Endometrium (tissue), 2 donors: ENCODE results near the gene EDEM2.
"Not testable (repeated sequence)": the region's sequence is repeated elsewhere in the genome, so short reads cannot be mapped to it uniquely, and the experiment has no call there.

ENCODE experiments used
- FAIRE-seq: peaks from 2 replicates; lab custom pipeline; 2012; peaks lifted over from hg19 to GRCh38; lab: Jason Lieb, UNC
- donor health status: control.
- donor health status: control.

Gene EDEM2

GRCh38 chr20:35168701-35169409 lies 21.7 kb upstream of the EDEM2 start:
- FAIRE-seq, result not testable (repeated sequence)

- no peak for FAIRE-seq
These were observed 20.7 kb upstream of the EDEM2 start for GRCh38 chr20:35167787-35168186.

DNA sequence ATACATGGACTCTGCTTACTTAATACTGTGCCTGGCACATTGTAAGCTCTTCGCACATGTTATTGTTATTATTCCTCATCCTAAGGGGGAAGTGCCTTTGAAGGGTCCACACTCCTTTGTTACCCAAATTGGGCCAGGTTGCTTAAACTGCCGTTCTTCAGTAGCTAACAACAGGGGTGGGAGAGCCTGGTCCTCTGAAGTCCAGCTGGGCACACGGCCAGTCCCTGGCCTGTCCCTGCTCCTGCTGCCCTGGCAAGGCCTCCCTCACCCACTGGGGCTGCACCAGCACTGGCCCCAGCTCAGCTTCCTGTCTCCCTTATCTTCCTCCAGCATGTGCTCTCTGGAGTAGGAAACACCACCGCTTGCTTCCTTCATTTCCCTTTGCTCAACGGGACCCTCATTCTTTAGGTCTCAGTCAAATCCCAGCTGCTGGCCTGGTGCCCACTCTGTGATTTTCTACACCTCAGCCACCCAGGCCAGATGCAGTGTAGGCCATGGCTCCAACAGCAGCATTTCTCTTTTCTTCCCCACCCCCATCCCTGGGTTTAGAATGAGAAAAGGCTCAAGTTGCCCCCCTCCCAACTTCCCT lies 19.2 kb upstream of the EDEM2 start:
- no peak for FAIRE-seq

GRCh38 chr20:35165221-35166185 lies 18.4 kb upstream of the EDEM2 start:
- no peak for FAIRE-seq

DNA sequence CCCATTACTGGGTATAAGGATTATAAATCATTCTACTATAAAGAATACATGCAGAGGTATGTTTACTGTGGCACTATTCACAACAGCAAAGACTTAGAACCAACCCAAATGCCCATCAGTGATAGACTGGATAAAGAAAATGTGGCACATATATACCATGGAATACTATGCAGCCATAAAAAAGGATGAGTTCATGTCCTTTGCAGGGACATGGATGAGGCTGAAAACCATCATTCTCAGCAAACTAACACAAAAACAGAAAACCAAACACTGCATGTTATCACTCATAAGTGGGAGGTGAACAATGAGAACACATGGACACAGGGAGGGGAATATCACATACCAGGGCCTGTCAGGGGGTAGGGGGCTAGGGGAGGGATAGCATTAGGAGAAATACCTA lies 17.4 kb upstream of the EDEM2 start:
- FAIRE-seq, result not testable (repeated sequence)

- not testable (repeated sequence) for FAIRE-seq
These were observed 13.2 kb upstream of the EDEM2 start for GRCh38 chr20:35160341-35160740.

DNA sequence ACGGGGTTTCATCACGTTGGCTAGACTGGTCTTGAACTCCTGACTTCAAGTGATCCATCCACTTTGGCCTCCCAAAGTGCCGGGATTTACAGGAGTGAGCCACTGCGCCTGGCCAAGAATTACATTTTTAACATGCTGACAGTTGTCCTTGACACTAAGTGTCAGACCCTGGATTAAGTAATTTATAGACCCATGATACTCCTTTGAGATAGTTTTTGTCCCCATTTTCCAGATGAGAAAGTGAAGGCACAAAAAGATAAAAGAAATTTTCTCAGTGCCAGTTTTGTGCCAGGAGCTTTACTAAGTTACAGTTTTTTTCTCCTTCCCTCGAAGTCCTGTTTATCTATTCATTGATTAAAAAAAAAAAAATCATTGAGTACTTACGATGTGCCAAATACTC lies 9.8 kb upstream of the EDEM2 start:
- no peak for FAIRE-seq

DNA sequence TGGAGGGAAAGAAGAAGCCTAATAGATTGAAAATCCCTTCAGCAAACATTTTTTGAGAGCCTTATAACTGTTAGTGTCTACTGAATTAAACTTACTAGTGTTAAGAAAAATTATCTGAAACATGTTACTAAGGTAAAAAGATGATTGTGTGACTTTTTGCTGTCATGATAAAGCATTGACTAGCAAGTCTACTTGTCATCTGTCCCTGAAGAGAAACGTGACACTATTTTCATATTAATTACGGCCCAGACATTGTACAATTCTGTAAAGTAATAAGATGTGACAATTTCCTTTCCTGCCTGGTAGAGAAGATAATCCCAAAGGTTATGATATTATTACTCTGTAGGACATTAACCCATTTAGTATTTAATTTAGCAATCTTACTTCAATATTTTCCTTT lies 8.8 kb upstream of the EDEM2 start:
- no peak for FAIRE-seq

DNA sequence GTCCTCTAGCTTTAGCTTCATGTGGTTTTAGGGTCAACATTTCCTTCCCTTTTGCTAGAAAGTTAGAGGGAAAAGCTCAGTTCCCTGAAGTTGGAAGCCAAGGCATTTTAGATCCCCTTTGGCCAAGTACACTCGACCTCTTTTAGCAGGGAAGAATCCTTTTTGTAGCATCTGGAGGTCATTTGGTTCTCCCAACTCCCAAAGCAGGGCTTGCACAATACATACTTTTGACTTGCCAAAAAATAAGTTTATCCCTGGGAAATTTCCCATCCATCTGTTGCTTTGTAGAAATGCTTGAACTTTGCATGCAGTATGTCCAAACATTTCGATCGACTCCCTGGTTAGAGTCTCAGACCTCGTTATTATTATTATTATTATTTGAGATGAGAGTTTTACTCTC lies 4.6 kb upstream of the EDEM2 start:
- no peak for FAIRE-seq

- FAIRE-seq, result no peak
These were observed 3.9 kb upstream of the EDEM2 start for GRCh38 chr20:35150846-35151579.

DNA sequence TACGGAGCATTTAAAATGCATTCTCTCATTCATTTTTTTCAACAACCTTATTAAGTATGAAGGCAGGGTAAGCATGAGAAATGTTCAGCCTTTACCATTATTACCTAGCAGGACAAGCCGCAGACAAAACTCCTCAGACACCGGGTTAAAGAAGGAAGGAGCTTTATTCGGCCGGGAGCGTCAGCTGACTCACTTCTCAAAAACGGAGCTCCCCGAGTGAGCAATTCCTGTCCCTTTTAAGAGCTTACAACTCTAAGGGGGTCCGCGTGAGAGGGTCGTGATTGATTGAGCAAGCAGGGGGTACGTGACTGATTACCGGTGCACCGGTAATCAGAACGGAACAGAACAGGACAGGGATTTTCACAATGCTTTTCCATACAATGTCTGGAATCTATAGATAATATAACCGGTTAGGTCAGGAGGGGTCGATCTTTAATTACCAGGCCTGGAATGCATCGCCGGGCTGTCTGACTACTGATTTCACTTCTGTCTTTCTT lies 487 bp upstream of the EDEM2 start:
- FAIRE-seq, result not testable (repeated sequence)

GRCh38 chr20:35146299-35146919 lies 727 bp downstream of the EDEM2 start:
- FAIRE-seq, result no peak

DNA sequence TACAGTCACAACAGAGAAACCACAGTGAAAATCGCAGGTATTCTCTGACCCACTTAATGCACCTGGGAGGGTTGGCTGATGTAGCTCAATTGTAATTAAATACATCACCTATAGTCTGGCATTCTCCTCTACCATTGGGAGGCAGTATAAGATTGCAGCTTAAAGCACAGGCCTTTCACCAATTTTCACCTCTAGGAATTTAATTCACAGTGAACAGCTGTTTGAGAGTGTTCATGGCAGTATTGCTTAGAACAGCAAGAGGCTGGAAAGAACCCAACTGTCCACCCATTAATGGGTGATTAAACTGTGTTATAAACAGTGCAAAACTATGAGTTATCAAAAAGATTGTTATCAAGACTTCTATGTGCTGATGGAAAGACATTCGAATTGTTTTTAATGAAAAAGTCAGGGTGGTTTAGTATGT lies 2.0 kb downstream of the EDEM2 start:
- FAIRE-seq, result no peak

DNA sequence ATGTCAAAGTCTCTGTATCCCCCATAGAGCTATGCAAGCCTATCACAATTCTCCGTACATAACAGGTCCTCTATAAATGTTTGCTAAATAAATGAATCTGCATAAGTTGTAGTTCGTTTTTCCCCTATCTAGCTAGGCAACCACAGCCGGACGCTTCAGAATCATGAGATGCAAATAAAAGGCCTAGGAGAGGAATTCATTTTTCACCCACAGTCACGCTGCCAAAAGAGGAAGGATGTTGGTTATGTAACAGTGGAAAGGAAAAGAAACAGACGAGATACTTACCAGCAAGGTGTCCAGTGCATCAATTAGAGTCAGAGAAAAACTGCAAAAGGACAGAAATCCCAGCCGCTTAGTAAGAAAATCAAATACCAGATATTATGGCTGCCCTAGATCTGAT lies 2.4 kb downstream of the EDEM2 start:
- FAIRE-seq, result no peak

DNA sequence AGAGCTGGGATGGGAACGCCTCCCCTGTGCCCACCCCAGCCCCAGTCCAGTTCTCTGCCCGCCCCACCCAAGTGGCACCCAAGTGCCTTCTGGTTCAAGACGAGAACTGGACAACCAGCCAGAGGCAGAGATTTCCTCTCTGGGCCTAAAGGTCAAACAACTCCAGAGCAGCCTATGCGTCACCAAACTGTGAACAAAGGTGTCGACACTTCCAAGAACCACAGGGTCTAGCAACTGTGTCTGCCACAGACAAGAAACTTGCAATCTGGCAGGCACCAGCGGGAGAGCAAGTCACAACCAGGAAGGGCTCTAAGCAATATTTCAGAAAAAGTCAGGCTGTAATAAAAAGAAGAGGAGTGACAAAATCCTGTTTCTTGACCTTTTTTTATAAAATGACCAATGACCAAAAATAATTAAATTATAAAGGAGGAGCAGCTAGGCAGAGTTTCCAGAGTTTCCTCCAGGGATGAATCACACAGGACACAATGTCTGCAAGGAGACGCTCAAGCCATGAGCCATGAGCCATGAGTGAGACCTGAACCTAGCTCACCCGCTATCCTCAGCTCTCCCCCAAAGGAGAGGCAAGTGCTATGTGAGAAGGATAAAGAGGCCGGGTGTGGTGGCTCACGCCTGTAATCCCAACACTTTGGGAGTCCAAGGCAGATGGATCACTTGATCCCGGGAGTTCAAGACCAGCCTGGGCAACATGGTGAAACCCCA lies 11.1 kb downstream of the EDEM2 start:
- FAIRE-seq, result no peak

GRCh38 chr20:35134880-35135279 lies 12.3 kb downstream of the EDEM2 start:
- no peak for FAIRE-seq

GRCh38 chr20:35134472-35134871 lies 12.7 kb downstream of the EDEM2 start:
- FAIRE-seq, result no peak

- no peak for FAIRE-seq
These were observed 13.4 kb downstream of the EDEM2 start for GRCh38 chr20:35133735-35134134.

- FAIRE-seq, result no peak
These were observed 14.1 kb downstream of the EDEM2 start for GRCh38 chr20:35133031-35133430.

- no peak for FAIRE-seq
These were observed 15.2 kb downstream of the EDEM2 start for GRCh38 chr20:35131934-35132333.

DNA sequence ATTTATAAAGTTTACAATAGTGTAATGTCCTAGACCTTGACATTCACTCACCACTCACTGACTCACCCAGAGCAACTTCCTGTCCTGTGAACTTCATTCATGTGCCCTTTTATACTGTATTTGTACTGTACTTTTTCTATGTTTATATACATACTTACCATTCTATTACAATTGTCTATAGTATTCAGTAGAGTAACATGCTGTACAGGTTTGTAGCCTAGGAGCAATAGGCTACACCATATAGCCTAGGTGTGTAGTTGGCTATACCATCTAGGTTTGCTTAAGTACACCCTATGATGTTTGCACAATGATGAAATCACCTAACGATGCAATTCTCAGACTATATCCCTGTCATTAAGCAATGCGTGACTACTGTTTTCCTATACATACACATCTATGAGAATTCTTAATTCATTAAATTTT lies 17.5 kb downstream of the EDEM2 start:
- no peak for FAIRE-seq
